Stomach smooth muscle (tissue), 2 donors: Measurements from ENCODE around the gene S100PBP.

Source experiments
- H3K27ac ChIP-seq: one replicate; pipeline ENCODE4 v1.7.0; 2013; ENCODE audit warnings: mild to moderate bottlenecking, low read length, inconsistent platforms
- H3K27me3 ChIP-seq, 2 donors: one replicate each; pipeline ENCODE4 v1.7.0; 2013; ENCODE audit warnings: low read length in 2 of 2; ENCODE audit not compliant: insufficient read depth in 2 of 2, control insufficient read depth in 1 of 2
- H3K36me3 ChIP-seq, 2 donors: one replicate each; pipeline ENCODE4 v1.7.0; 2013; ENCODE audit warnings: low read length in 2 of 2; ENCODE audit not compliant: control insufficient read depth in 2 of 2, insufficient read depth in 2 of 2
- H3K4me1 ChIP-seq: one replicate; pipeline ENCODE4 v1.7.0; 2013; ENCODE audit warnings: low read length; ENCODE audit not compliant: control insufficient read depth, insufficient read depth
- H3K4me3 ChIP-seq, 2 donors: one replicate each; pipeline ENCODE4 v1.7.0; 2013; ENCODE audit warnings: low read length in 2 of 2
- H3K9ac ChIP-seq, 2 donors: one replicate each; pipeline ENCODE4 v1.7.0; 2013; ENCODE audit warnings: low read length in 2 of 2, mild to moderate bottlenecking in 1 of 2
- H3K9me3 ChIP-seq, 2 donors: one replicate each; pipeline ENCODE4 v1.7.0; 2013; ENCODE audit warnings: low read length in 2 of 2; ENCODE audit not compliant: control insufficient read depth in 2 of 2
- donor health status: healthy.
- donor health status: Pancreatic carcinoma.

Gene S100PBP

GRCh38 chr1:32881871-32882850, 64.7 kb downstream of the S100PBP start:
- H3K4me1 ChIP-seq: peaks cover 29% of the 10 kb centered on the region
- H3K9me3 ChIP-seq: no peaks in the 10 kb centered on the region
- peaks cover 22 to 30% of the 10 kb centered on the region in 2 donors for H3K27me3 ChIP-seq
- H3K4me3 ChIP-seq: peak overlapping the region in 1 of 2 donors; percentile 44
- no peak overlapping the region for H3K27ac ChIP-seq
- H3K36me3 ChIP-seq: no peaks in the 10 kb centered on the region
- no peak overlapping the region for H3K9ac ChIP-seq

- Histone ChIP-seq H3K27ac (no peak overlapping the region), H3K9ac (no peak overlapping the region), H3K4me1 (peaks cover 19% of the 10 kb centered on the region), H3K9me3 (no peaks in the 10 kb centered on the region), H3K36me3 (no peaks in the 10 kb centered on the region), H3K4me3 (no peak overlapping the region), H3K27me3 (peaks cover 31 to 32% of the 10 kb centered on the region in 2 donors)
These were observed 66.0 kb downstream of the S100PBP start for GRCh38 chr1:32883338-32884031.

- H3K27ac ChIP-seq: no peak overlapping the region
- no peaks in the 10 kb centered on the region for H3K9me3 ChIP-seq
- H3K36me3 ChIP-seq: no peaks in the 10 kb centered on the region
- no peak overlapping the region for H3K9ac ChIP-seq
- H3K27me3 ChIP-seq: peaks cover 33 to 36% of the 10 kb centered on the region in 2 donors
- no peak overlapping the region for H3K4me3 ChIP-seq
- peaks cover 18% of the 10 kb centered on the region for H3K4me1 ChIP-seq
These were observed 66.5 kb downstream of the S100PBP start for GRCh38 chr1:32884032-32884372.

DNA sequence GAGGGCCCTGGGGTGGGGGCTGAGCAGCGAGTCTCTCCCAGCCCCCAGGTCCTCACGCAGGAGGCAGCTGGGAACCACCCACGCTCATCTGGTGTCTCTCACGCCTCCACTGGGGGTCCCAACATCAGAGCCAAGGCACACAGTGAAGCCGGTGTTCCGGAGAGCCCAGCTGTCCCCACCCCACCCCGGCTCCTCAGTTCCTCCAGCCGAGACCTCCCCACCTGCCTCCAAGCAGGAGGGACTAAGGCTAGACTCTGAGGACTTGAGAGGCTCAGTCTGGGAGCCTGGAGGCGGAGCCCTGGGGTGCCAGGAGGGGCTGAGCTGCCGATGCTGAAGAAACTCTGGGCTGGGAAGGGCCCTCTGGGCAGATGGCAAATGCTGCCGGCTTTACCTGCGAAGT, 67.3 kb downstream of the S100PBP start:
- Histone ChIP-seq H3K9me3 (no peaks in the 10 kb centered on the region), H3K27ac (no peak overlapping the region), H3K27me3 (peaks cover 36 to 37% of the 10 kb centered on the region in 2 donors), H3K36me3 (no peaks in the 10 kb centered on the region), H3K9ac (no peak overlapping the region), H3K4me3 (no peak overlapping the region), H3K4me1 (peaks cover 18% of the 10 kb centered on the region)

DNA sequence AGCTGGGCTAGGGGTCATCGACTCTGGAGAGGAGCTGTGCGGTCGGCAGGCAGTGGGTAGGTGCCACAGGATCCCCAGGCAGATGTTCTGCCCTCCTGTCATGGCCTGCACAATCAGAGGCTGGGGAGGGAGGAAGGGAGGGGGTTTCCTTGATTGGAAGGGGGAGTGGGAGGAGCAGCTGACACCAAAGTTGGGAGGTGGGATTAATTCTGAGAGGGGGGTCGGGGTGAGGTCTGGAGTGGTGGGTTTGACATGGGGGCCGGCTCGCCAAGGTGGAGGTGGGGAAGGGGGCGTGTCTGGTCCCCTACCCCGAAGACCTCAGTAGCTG, 68.2 kb downstream of the S100PBP start:
- H3K4me1 ChIP-seq: peaks cover 18% of the 10 kb centered on the region
- H3K4me3 ChIP-seq: no peak overlapping the region
- H3K9me3 ChIP-seq: no peaks in the 10 kb centered on the region
- H3K9ac ChIP-seq: no peak overlapping the region
- H3K27ac ChIP-seq: no peak overlapping the region
- H3K36me3 ChIP-seq: no peaks in the 10 kb centered on the region
- H3K27me3 ChIP-seq: peaks cover 36 to 38% of the 10 kb centered on the region in 2 donors

DNA sequence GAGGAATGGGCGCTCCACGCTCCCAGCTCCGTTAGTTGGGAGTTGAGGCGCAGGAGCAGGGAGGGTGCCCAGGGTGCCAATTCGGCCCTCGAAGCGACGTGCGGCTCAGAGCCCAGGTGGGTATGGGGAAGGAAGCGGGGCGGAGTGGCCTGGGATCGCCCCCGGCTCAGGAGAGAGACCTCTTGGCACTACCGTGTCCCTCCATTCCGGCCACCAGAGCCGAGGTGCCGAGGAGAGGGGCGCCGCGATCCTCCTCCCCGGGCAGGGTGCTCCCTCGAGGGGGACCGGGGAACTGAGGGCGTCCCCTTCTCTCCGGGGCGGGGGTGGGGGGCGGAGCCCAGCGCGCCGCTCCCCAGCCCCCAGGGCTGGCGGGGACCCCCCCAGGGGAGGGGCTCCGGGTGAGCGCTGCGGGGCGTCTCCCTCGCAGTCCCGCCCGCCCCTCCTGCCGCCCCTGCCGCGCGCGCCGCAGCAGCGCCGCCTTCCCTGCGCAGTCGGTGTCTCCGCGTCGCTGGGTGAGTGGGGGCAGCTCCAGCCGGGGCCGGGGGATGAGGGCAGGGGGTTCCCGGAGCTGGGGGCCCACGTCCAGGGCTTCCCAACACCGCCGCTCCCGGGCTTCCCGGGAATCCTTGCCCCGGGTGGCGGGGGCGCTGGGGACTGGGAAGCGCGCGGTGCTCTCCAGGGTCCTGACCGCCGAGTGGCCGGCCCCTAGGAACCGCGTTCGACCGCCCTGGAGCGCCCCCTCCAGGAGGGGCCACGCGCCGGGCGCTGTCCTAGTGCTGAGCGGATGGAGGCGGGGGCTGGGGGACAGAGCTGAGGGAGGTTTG, 68.8 kb downstream of the S100PBP start, which contains the start of gene HPCA:
TSS of gene HPCA (plus strand) at position 488 of the 824 bp plus-strand sequence. CDS start 2,408 bp downstream, outside the sequence.
- no peak within 1 kb of the TSS for H3K4me3 ChIP-seq
- no peaks in the 10 kb centered on the region for H3K36me3 ChIP-seq
- H3K27ac ChIP-seq: no peak within 1 kb of the TSS
- peaks cover 15% of the 10 kb centered on the region for H3K4me1 ChIP-seq
- no peak within 1 kb of the TSS for H3K9ac ChIP-seq
- H3K9me3 ChIP-seq: no peaks in the 10 kb centered on the region
- peaks cover 36 to 42% of the 10 kb centered on the region in 2 donors for H3K27me3 ChIP-seq

- H3K27me3 ChIP-seq: peaks cover 38 to 45% of the 10 kb centered on the region in 2 donors
- H3K36me3 ChIP-seq: no peaks in the 10 kb centered on the region
- H3K4me1 ChIP-seq: peaks cover 8% of the 10 kb centered on the region
- H3K4me3 ChIP-seq: no peak overlapping the region
- no peak overlapping the region for H3K27ac ChIP-seq
- H3K9me3 ChIP-seq: no peaks in the 10 kb centered on the region
- no peak overlapping the region for H3K9ac ChIP-seq
These were observed 69.5 kb downstream of the S100PBP start for GRCh38 chr1:32886828-32887414.

- Histone ChIP-seq H3K9me3 (no peaks in the 10 kb centered on the region), H3K4me1 (peaks cover 4% of the 10 kb centered on the region), H3K27ac (no peak overlapping the region), H3K4me3 (no peak overlapping the region), H3K36me3 (no peaks in the 10 kb centered on the region), H3K27me3 (peaks cover 45 to 52% of the 10 kb centered on the region in 2 donors), H3K9ac (no peak overlapping the region)
These were observed 70.2 kb downstream of the S100PBP start for GRCh38 chr1:32887623-32888022.

DNA sequence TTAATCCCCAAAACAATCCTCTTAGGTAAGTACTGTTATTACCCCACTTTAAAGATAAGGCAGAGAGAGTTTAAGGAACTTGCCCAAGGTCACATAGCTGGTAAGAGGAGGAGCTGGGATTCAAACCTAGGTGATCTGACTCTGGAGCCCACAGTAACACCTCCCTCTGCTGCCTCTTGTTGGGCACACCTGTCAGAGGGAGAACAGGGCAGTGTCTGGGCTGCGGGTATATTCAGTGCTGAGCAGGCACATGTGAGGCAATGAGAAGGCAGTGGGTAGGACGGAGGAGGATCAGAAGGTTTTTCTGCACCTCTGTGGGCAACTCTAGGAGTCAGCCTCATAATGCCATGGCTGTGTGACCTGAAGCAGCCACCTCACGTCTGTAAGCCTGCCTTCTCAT, 70.7 kb downstream of the S100PBP start:
- Histone ChIP-seq H3K27me3 (peaks cover 47 to 57% of the 10 kb centered on the region in 2 donors), H3K9ac (no peak overlapping the region), H3K36me3 (no peaks in the 10 kb centered on the region), H3K27ac (no peak overlapping the region), H3K4me3 (no peak overlapping the region), H3K9me3 (no peaks in the 10 kb centered on the region), H3K4me1 (peaks cover 9% of the 10 kb centered on the region)
